ENCODE results near the gene KRTAP10-1. TPM values are rescaled to one million over a fixed set of nuclear protein-coding genes. Genes with fewer than 3 reads are reported as not detected.

KRTAP10-1 gene
- total RNA-seq, 1 experiment from 2014 or later, result not detected

DNA sequence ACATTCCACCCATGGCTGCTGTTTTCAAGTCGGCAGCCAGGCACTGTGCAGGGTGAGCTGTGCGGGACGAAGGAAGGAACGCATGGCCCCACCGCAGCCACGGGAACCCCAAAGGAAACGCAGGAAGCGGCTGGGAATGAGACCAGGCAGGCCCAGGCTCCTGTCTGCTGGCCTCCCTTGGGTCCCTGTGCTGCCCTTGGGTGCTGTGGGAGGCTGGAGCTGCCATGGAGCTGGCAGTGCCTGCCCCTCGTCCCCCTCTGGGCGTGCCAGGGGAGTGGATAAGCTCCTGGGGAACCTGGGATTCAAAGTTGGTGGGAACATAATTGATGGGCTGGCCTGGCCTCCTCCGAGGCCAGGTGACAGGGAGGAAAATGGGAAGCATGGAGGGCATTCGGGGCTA lies 28.3 kb upstream of the KRTAP10-1 start:
- H3K36me3 ChIP-seq (ENCODE audit: control insufficient read depth, insufficient read depth, low read length), result no peaks in the 10 kb centered on the region
- no peaks in the 10 kb centered on the region for H3K9me3 ChIP-seq (ENCODE audit: control insufficient read depth, insufficient read depth, low read depth, low read length)
- H3K27ac ChIP-seq (ENCODE audit: low read length), result no peak overlapping the region
- POLR2A ChIA-PET, result no interaction called here
- DNase-seq (ENCODE audit: low read depth, low spot score) (no peak), ATAC-seq (no peak)
- in situ Hi-C loops (cut with HindIII; ENCODE audit: low pct_unique_long_range_greater_than_20kb, low sequenced_read_pairs), result no loop called here
- intact Hi-C loops (cut with micrococcal nuclease; ENCODE audit: unreplicated experiment), result no loop called here
- TF ChIP-seq, protein P1, sequence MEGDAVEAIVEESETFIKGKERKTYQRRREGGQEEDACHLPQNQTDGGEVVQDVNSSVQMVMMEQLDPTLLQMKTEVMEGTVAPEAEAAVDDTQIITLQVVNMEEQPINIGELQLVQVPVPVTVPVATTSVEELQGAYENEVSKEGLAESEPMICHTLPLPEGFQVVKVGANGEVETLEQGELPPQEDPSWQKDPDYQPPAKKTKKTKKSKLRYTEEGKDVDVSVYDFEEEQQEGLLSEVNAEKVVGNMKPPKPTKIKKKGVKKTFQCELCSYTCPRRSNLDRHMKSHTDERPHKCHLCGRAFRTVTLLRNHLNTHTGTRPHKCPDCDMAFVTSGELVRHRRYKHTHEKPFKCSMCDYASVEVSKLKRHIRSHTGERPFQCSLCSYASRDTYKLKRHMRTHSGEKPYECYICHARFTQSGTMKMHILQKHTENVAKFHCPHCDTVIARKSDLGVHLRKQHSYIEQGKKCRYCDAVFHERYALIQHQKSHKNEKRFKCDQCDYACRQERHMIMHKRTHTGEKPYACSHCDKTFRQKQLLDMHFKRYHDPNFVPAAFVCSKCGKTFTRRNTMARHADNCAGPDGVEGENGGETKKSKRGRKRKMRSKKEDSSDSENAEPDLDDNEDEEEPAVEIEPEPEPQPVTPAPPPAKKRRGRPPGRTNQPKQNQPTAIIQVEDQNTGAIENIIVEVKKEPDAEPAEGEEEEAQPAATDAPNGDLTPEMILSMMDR (IDR thresholded peaks at IDR 0.05), result no peak
- TF ChIP-seq SIN3A (IDR thresholded peaks at IDR 0.05; ENCODE audit: borderline replicate concordance, insufficient read depth, low read depth, low read length) (no peak), TCF7L2 (IDR thresholded peaks at IDR 0.05; ENCODE audit: low read depth, low read length) (no peak), POLR2AphosphoS5 (IDR thresholded peaks at IDR 0.05; ENCODE audit: low read depth, low read length) (no peak)
- H3K4me1 ChIP-seq (ENCODE audit: control insufficient read depth, insufficient read depth, low read length), result peaks cover 2% of the 10 kb centered on the region; the same call in 1 of the 2 replicates
- CTCF ChIA-PET, result no interaction called here
- BruUV-seq (replicated peaks), result no TSS peak
- no peaks in the 10 kb centered on the region for H3K27me3 ChIP-seq (ENCODE audit: control insufficient read depth, insufficient read depth, low read length)
- H3K4me3 ChIP-seq (ENCODE audit: low read depth in 2 of 2, low read length in 2 of 2), result no peak overlapping the region

DNA sequence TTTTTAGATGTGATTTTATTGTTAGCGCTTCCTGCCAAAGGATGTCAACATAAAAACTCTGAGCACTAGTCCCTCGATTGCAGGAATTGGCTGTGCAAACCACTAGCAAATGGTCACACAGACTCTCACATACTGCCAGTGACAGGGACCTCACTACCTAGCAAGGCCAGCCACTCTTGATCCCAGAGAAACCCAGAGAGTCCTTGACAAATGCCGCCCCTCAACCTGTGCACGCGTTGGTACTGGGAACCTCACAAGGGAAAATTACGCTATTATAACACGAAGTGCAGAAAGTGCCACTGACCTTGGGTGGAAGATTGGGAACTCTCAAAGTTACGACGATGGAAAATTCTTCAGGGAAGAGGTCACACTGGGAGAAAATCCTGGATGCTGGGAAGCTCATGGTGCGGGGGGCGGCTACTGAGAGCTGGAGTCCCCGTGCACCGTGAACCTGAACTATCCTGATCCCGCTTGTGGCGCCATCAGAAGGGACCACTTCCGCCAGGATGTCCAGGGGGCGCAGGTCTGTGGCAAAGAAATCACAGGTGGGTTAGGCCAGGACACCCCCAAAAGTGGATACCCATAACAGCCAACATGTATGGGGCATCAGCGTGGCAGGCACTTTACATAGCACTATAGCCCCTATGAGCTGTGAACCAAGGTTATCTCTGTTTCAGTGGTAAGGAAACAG lies 27.6 kb upstream of the KRTAP10-1 start:
- ChIA-PET CTCF (no interaction called here), POLR2A (no interaction called here)
- no peaks in the 10 kb centered on the region for H3K4me1 ChIP-seq (ENCODE audit: control insufficient read depth, insufficient read depth, low read length)

DNA sequence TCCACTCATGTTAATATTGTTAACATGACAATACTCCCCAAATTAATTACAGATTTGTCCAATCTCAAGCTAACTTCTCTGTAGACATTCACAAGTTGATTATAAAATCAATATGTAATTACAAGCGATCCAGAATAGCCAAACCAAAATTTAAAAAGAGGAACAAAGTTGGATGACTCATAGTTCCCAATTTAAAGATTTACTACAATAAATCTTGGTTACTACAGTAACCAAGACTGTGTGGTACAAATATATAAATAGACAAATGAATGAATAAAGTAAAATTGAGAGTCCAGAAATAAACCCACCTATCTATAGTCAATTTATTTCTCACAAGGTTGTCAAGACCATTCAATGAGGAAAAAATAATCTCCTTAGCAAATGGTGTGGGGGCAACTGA lies 26.4 kb upstream of the KRTAP10-1 start:
- DNase-seq (ENCODE audit: low read depth, low spot score) (no peak), ATAC-seq (no peak)
- no TSS peak for BruUV-seq (replicated peaks)
- intact Hi-C loops (cut with micrococcal nuclease; ENCODE audit: unreplicated experiment), result no loop called here
- H3K36me3 ChIP-seq (ENCODE audit: control insufficient read depth, insufficient read depth, low read length), result no peaks in the 10 kb centered on the region
- no peak overlapping the region for H3K4me3 ChIP-seq (ENCODE audit: low read depth in 2 of 2, low read length in 2 of 2)
- H3K27me3 ChIP-seq (ENCODE audit: control insufficient read depth, insufficient read depth, low read length), result no peaks in the 10 kb centered on the region
- CTCF ChIA-PET, result no interaction called here
- no peaks in the 10 kb centered on the region for H3K4me1 ChIP-seq (ENCODE audit: control insufficient read depth, insufficient read depth, low read length)
- H3K27ac ChIP-seq (ENCODE audit: low read length), result no peak overlapping the region
- TF ChIP-seq SIN3A (IDR thresholded peaks at IDR 0.05; ENCODE audit: borderline replicate concordance, insufficient read depth, low read depth, low read length), result no peak
- TF ChIP-seq, protein P1 (IDR thresholded peaks at IDR 0.05), result no peak
- TF ChIP-seq POLR2AphosphoS5 (IDR thresholded peaks at IDR 0.05; ENCODE audit: low read depth, low read length), result no peak
- TF ChIP-seq, protein P2, sequence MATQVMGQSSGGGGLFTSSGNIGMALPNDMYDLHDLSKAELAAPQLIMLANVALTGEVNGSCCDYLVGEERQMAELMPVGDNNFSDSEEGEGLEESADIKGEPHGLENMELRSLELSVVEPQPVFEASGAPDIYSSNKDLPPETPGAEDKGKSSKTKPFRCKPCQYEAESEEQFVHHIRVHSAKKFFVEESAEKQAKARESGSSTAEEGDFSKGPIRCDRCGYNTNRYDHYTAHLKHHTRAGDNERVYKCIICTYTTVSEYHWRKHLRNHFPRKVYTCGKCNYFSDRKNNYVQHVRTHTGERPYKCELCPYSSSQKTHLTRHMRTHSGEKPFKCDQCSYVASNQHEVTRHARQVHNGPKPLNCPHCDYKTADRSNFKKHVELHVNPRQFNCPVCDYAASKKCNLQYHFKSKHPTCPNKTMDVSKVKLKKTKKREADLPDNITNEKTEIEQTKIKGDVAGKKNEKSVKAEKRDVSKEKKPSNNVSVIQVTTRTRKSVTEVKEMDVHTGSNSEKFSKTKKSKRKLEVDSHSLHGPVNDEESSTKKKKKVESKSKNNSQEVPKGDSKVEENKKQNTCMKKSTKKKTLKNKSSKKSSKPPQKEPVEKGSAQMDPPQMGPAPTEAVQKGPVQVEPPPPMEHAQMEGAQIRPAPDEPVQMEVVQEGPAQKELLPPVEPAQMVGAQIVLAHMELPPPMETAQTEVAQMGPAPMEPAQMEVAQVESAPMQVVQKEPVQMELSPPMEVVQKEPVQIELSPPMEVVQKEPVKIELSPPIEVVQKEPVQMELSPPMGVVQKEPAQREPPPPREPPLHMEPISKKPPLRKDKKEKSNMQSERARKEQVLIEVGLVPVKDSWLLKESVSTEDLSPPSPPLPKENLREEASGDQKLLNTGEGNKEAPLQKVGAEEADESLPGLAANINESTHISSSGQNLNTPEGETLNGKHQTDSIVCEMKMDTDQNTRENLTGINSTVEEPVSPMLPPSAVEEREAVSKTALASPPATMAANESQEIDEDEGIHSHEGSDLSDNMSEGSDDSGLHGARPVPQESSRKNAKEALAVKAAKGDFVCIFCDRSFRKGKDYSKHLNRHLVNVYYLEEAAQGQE (IDR thresholded peaks at IDR 0.05; ENCODE audit: insufficient read depth in 1 of 2, low read depth in 2 of 2, low read length in 1 of 2), result no peak
- no peak for TF ChIP-seq TCF7L2 (IDR thresholded peaks at IDR 0.05; ENCODE audit: low read depth, low read length)
- POLR2A ChIA-PET, result no interaction called here
- in situ Hi-C loops (cut with HindIII; ENCODE audit: low pct_unique_long_range_greater_than_20kb, low sequenced_read_pairs), result no loop called here
- no peaks in the 10 kb centered on the region for H3K9me3 ChIP-seq (ENCODE audit: control insufficient read depth, insufficient read depth, low read depth, low read length)

More for the DNA sequence above, 27.6 kb upstream of the KRTAP10-1 start:
- ATAC-seq, result no peak
- no peak for TF ChIP-seq TCF7L2 (IDR thresholded peaks at IDR 0.05; ENCODE audit: low read depth, low read length)
- TF ChIP-seq, protein P2 (IDR thresholded peaks at IDR 0.05; ENCODE audit: insufficient read depth in 1 of 2, low read depth in 2 of 2, low read length in 1 of 2), result no peak
- no peak for TF ChIP-seq SIN3A (IDR thresholded peaks at IDR 0.05; ENCODE audit: borderline replicate concordance, insufficient read depth, low read depth, low read length)
- no peak for DNase-seq (ENCODE audit: low read depth, low spot score)
- no peaks in the 10 kb centered on the region for H3K36me3 ChIP-seq (ENCODE audit: control insufficient read depth, insufficient read depth, low read length)
- H3K9me3 ChIP-seq (ENCODE audit: control insufficient read depth, insufficient read depth, low read depth, low read length), result no peaks in the 10 kb centered on the region
- no TSS peak for BruUV-seq (replicated peaks)
- H3K27me3 ChIP-seq (ENCODE audit: control insufficient read depth, insufficient read depth, low read length), result no peaks in the 10 kb centered on the region
- intact Hi-C loops (cut with micrococcal nuclease; ENCODE audit: unreplicated experiment), result no loop called here
- in situ Hi-C loops (cut with HindIII; ENCODE audit: low pct_unique_long_range_greater_than_20kb, low sequenced_read_pairs), result no loop called here
- H3K4me3 ChIP-seq (ENCODE audit: low read depth in 2 of 2, low read length in 2 of 2), result no peak overlapping the region
- H3K27ac ChIP-seq (ENCODE audit: low read length), result no peak overlapping the region
